Measurements from ENCODE around the gene ASS1.

Gene ASS1

DNA sequence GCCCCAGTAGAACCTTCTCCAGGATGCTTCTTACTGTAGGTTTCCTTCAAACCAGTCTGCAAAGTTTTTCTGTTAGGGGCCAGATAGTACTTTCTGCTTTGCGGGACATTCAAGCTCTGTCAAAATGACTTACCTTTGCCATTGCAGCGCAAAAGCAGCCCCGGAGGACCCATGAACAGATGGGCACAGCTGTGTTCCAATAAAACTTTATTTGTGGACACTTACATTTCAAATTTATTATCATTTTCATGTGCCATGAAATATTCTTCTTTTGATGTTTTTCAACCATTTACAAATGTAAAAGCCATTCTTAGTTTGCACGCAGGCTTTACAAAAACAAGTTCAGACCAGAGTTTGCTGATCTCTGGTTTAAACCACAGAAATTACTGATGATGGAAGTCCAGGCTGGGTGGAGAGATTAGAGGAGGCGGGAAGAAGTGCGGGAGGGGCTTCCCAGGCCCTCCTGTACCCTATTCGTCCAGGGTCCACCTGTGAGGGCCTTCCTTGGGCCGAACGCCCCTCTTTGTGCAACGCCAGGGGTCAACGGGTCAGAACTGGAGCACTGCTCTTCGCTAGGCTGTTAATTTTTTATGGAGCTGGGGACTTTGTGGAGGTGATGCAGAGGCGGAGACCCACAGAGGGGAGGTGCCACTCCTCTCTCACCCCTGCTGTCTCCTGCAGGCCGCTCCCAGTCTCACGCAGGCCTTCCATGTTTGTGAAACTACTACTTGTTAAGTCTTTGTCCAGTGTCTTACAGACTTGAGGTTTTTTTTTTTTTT lies 7.6 kb upstream of the ASS1 start:
- no peak for DNase-seq

DNA sequence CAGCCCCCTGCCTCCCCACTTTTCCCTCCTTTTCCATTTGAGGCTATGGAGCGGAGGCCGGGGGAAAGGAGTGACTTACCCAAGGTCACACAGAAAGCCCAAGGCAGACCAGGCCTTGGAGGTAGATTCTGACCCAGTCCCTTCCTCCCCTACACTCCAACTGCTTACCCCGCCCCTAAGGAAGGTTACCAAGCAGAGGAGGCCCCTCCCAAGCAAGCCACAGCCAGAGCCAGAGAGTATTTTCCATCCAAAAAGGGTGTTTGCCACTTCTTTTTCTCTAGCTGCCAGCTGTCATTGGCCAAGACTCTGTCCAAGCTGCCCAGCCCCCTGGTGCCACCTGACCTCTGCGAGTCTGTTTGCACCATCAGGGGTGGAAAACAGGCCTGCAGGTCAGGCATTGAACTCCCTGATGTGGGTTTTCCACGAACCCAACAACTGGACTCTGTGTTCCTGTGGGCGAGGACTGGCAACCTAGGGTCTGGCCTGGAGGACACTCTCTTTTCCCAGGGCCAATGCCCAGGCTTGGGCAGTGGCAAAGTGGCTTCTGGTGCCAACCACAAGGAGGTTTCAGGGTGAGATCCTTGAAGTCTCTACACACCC lies 6.3 kb upstream of the ASS1 start:
- DNase-seq = no peak

DNA sequence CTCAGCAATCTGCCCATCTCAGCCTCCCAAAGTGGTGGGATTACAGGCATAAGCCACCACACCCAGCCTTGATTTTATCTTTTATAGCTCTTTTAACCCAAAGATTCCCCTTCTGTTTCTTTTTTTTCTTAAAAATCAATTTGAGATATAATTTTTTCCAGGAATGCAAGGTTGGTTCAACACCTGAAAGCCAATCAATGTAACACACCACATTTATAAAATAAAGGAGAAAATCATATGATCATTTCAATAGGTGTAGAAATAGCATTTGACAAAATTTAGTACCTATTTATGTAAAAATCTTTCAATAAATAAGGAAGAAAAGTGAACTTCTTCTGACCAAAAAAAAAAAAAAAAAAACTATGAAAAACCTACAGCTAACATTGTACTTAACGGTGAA lies 3.7 kb upstream of the ASS1 start:
- no peak for DNase-seq

DNA sequence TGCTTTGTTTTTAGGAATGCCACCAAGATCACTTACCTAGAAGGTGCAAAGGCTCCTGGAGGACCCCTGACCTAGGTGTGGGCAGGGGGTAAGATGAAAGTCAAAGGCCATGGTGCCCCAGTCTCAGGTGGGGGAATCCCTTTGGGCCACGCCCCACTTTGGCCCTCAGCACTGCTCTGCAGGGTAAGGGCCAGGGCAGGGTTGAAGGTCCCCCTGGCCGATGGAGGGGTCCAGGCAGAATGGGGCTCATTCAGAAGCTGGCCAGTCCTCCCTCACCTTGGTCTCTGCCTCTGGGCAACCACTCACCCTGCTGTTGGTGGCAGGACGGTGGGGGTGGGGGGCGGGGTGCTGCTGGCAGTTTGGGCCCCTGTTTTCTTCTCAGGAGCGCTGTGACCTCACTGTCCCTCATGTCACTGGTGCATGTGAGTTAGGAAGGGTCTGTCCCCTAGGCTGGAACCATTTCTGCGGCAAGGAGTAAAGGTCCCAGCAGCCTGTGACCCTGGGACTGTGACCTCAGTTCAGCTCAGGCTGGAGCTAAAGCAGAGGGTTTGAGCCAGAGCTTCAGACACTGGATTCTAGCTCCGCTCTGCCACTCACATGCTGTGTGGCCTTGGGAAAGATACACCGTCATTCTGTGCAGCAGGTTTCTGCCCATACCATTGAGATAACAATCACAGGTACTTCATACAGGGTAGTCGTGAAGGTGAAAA lies 1.9 kb upstream of the ASS1 start:
- no peak for DNase-seq

DNA sequence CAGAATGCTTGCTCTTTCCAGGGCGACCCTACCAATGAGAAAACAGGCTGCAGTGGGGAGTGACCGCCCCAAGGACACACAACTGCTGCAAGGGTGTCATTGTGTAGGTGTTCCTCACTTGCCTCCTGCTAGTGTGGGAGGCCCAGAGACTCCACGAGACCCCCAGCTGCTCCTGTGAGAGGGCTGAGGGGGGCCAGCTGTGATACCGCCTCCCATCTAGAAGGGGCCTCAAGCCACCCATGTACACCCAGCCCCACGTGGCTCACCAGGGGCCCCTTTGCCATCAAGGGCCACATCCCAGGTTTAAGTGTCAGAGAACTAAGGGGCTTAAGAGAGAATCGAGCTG lies 1.3 kb upstream of the ASS1 start:
- no peak for DNase-seq

DNA sequence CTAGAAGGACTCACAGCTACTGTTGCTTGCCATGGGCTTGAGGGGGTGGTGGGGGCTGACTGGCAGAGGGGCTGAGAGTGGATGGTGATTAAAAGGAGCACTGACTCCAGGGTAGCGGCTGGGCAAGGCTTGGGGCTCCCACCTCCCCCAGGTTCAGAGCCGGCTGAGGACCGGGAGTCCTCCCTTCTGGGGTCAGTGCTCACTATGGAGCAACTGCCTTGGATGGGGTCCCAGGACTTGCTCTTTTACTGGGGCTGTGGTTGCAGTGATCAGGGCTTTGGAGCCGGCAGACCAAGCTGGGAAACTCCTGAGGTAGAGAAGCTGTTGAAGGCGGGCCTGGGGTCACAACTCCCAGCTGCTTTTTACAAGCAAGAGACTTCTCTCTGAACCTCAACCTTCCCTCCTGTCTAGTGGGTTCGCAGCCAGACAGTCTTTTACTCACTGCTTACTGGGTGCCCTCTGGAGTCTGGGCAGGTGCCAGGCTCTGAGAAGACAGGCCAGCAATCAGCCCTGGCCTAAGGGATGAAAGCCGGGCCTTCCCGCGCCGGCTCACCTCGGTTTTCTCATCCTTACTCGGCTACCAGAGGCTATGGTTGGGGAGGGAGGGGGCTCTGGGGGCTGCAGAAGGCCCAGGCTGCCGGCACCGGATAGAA lies 795 bp upstream of the ASS1 start:
- DNase-seq = no peak

DNA sequence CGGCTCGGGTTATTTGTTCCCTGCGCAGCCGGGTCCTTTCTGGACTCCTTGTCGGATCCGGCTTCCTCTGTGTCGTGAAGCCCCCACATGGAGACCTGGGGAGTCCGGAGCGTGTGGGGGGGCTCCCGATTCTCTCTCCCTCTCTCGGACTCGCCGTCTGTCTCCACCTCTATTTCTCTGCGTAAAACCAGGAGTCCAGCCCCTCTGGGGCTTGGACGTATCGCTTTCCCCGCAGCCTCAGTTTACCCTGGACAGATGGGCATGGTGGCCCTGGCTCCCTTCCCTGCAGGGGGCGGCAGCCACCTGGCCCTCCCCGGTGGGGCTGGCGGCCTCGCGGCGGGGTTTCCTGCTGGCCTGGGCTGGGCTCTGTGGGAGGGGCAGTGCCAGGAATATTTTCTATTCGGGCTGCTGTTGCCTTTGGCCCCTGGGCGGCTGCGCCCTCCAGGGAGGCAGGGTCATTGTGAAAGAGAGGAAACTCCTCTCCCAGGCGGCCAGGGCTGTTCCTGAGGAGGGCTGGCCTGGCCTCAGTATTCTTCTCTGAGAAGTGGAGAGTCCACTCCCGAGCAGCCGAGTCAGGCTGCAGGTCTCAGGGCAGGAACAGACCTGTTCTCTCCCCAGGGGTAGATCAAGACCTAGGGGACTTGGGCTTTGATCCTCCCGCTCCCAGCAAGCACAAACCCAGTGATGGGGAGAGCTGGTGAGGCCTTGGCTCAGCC lies 665 bp downstream of the ASS1 start:
- no peak for DNase-seq

DNA sequence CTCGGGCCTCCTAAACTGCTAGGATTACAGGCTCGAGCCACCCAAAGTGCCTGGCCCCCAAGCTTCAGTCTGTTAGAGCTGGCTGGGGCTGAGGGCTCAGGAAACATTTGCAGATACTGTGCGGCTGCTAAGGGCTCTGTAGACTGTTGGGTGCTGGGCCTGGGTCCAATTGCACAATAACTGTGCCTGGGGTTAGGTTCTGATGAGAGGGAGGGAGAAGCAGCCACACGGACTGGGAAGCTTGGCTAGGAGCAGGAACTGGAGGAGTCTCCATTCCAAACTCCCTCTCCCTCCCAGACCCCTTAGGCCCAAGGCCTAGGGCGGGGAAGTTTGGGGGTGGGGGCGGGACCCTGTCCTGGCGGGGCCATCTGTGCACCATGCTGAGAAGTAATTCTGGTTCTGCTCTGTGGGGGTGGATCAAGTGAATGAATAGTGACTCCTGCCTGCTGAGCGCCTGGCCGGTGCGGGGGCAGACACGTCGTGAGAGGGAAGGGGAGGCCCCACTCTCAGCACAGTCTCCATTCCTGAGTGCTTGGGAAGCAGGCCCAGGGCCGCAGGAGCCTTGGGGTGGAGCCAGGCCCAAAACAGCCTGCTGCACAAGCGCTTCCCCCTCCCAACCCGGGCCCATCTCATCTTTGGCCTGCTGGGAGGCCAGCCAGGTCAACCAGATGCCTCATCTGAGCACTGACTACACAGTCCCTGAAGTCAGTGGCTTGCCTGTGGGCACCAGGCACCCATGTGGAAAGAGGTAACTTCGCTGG lies 1.5 kb downstream of the ASS1 start:
- DNase-seq = no peak

DNA sequence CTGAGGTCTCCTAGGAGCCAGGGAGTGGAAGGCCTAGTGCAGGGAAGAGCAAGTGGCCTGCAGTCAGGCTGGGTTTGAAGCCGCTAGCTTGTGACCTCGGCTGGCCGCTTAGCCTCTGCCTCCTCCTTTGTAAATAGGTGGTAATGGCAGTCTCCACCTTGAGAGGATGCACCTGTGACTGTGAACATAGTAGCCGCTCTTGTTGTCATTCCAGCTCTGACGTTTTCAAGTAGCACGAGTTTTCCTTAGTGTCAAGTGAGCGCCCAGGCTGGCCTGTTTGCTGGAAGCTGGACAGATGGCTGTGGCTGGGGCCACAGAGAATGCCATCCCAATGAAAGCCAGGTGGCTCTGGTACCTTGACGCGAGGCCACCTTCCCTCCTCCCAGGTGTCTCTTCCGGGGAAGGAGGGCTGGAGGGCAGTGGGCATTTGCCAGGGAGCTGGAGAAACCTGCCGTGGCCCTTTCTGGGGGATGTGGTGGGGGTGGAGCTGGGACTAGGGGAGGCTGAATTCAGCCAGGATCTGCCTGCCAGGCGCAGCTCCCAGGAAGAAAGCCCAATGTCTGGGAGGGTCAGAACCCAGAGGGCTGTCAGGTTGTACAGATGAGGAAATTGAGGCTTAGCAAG lies 2.5 kb downstream of the ASS1 start:
- no peak for DNase-seq

DNA sequence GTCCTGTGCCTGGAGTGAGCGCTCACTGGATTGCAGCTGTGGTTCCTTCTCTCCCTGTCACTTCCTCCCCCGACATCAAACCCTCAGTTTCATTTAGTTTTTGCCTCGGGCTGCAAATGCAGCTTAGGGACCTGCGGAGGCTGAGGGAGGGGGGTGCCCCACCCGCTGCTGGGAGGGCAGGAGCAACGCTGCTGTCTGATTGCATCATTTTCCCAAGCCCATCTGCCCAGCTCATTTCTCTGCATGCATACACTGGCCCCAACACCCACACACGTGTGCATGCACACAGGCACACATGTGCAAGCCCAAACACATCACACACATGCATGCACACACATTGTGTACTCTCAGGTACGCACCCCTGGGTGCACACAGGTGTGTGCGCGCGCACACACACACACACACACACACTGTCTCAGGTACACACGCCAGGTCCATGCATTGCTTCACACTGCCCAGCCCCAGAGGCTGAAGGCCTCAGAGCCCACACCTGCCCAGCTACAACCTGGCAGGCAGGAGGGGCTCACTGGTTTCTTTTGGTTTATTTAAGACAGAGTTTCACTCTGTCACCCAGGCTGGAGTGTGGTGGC lies 3.4 kb downstream of the ASS1 start:
- peak in 1 of 5 donors; percentile 81 for DNase-seq

DNA sequence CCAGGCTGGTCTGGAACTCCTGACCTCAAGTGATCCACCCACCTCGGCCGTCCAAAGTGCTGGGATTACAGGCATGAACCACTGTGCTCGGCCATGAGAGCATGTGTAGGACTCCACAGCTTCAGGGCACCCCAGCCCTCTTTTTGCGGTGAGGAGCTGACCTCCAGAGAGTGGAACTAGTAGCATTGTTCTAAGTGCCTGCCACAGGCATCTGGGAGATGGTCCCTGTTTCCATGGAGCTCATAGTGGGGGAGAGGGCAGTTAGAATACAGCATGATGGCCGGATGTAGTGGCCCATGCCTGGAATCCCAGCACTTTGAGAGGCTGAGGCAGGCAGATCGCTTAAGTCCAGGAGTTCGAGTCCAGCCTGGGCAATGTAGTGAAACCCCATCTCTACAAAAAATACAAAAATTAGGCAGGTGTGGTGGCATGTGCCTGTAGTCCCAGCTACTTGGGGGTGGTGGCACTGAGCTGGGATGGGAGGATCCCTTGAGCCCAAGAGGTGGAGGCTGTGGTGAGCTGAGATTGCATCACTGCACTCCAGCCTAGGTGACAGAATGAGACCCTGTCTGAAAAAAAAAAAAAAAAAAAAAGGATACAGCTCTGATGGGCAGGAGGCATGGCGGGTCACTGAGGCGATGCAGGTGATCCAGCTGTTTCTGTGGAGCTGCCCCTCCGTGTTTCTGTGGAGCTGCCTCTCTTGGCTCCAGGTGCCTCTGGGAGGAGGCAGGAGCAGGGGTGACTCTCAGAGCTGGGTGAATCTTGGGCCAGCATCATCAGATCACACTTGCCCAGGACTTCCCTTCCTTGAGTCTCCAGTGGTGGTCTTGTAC lies 4.2 kb downstream of the ASS1 start:
- DNase-seq = no peak

DNA sequence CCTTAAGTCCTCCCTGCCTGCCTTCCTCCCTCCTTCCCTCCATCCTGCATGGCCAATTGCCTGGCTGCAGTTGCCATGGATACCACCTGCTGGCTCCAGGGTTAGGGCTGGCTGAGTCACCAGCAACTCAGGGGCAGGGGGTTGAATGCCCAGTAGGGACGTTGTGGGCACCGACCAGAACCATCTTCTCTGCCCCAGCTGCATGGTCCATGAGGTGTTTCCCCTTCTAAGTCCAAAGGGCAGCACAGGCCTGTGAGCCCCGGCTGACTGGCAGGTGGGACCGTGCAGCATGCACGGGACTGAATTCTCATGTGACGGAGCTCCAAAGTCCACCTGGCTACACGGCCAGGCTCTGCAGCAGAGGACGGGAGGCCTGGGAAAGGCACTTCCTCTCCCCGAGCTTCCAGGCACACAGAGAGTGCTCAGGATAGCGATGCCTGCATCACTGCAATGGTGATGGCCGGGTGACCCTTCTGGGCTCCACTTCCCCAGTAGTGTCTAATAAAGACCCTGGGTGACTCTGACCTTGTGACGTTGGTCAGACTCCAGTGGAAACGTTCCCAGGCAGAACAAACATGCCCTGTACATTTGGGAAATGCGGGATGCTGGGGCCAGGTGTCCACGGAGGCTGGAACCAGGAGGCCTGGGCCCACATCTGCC lies 5.7 kb downstream of the ASS1 start:
- no peak for DNase-seq

DNA sequence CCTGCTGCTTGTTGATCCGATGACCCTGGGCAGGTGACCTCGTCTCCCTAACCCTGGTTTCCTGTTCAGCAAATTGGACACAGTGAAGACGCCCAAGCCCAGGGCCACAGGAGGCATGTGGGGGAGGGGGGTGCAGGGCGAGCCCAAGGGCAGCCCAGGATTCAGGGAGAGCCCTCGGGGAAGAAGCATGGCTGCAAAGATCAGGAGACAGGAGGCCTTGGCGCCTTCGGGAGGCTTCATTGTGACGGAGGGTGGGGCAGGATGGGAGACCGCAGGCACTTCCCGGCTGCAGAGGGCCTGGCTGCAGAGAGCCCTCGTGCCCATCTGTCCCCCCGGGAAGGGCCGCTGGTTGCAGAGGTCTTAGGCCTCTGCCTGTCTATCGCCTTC lies 6.2 kb downstream of the ASS1 start:
- DNase-seq = no peak

DNA sequence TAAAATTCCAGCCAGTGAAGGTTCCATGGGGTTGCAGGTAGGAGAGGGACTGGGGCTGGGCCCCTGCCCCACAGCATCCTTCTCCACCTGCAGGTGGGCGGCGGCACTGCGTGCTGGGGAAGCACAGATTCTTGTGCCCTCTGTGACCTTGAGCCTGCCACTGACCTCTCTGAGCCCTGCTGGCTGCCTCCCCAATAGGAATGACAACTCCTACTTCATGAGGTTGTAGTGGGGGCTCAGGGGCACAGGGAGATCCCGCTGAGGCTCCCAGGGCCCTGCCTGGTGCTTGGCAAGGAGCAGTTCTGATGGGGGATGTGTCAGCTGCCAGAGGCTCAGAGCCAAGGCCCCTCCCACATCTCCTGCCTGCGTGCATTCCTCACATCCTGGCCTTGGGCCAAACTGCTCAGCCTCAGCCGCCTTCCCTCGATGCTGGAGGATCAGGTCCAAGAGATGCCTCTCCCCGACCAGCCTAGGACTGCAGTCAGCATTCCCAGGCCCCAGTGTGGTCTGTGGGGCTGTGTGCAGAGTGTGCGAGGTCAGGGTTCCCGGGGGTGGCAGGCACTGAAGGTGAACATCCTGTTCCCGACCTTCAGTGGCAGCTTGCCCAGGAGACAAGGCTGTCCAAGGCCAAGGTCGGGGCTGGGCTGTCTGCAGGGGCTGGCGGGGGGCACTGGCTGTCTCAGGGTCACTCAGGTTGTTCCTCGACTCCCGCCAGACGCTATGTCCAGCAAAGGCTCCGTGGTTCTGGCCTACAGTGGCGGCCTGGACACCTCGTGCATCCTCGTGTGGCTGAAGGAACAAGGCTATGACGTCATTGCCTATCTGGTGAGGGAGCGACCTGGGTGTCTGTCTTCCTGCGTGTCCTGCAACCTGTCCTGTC lies 7.0 kb downstream of the ASS1 start:
- no peak for DNase-seq

DNA sequence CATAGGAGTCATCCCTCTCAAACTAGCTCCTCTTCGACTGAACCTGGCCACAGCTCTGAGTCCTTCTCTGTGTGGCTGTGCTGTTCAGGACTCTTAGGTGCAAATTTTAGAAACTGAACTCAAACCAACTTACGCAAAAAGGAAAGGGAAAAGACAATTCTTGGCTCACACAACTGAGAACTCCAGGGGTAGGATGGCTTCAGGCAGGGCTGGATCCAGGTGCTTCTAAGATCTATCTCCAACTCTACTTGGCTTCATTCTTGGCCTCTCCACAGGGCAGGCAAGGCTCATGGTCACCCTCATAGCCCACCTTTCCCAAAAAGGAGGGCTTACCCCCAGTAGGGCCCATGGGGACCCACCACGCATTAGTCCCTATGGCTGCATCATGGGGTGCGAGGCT lies 8.1 kb downstream of the ASS1 start:
- no peak for DNase-seq

DNA sequence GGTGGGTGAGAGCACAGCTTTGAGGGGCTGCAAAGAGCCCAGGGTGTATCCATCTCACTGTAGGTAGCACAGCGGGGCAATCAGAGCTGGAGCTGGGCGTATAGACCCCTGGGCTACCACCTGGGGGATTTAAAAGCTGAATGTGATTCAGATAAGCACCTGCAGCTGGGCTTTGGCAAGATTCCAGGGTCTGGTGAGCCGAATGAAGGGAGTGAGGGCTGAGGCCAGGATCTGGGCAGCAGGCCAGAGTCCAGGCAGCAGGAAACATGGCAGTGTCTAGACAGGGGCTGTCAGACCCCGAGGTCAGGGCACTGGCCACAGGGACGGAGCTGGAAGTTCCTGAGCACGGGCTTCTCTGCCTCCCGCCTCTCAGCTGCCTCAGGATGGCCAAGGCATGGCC lies 8.7 kb downstream of the ASS1 start:
- no peak for DNase-seq

DNA sequence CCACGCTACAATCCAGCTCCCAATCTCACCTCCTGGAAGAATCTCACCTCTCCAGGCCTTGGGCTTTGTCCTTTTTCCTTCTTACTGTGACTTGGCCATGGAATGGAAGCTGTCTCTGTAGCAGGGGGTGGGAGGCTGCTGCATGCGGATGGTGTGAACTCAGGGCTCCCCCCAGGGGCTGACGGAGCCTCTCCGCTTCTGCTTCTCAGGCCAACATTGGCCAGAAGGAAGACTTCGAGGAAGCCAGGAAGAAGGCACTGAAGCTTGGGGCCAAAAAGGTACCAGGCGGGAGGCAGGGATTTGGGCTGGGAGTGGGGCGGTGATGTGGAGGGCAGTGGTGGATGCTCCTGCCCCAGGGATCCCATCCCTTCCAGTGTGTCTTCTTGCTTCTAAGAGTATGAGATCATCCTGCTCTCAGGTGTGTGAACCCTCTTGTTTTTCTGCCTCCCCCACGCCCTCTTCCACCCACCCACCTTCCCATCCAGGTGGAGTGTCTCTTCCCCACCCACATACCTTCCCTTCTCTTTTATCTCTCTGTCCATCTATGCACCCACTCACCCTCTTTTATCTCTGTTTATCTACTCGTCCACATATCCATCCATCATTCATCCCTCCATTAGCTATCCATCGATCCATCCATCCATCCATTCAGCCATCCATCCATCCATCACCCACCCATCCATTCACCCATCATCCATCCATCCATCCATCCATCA lies 9.5 kb downstream of the ASS1 start:
- DNase-seq = no peak

DNA sequence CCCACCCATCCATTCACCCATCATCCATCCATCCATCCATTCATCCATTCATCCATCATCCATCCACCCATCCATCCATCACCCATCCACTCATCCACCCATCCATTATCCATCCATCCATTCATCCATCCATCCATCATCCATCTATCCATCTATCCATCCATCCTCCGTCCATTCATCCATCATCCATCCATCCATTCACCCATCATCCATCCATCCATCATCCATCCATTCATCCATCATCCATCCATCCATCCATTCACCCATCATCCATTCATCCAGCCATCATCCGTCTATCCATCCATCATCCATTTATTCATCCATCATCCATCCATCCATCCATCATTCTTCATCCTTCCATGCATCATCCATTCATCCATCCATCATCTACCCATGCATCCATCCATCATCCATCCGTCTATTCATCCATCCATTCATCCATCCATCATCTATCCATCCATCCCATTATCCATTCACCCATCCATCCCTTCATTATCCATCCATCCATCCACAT lies 10.1 kb downstream of the ASS1 start:
- no peak for DNase-seq

Data from T-helper 1 cell (primary cell).